Epidermal melanocyte (primary cell): ENCODE measurements around the gene SPEG.

ENCODE experiments used
- DNase-seq: peaks from one replicate; pipeline ENCODE4 v3.0.0; 2011; ENCODE audit warnings: low spot score; ENCODE audit not compliant: insufficient read length

The SPEG gene

GRCh38 chr2:219495531-219496122, 61.0 kb downstream of the SPEG start:
- peak; percentile 89 for DNase-seq

GRCh38 chr2:219496247-219496824, 61.7 kb downstream of the SPEG start:
- no peak for DNase-seq

- DNase-seq: no peak
Observed at GRCh38 chr2:219496825-219497494, 62.3 kb downstream of the SPEG start.

- peak; percentile 88 for DNase-seq
Observed at GRCh38 chr2:219497495-219498279, 63.0 kb downstream of the SPEG start.

GRCh38 chr2:219498280-219499057, 63.8 kb downstream of the SPEG start, which contains the start of gene GMPPA:
TSS of gene GMPPA (plus strand) at chr2:219498891. CDS start at chr2:219499976, 1,085 bp downstream.
- peak; percentile 99 for DNase-seq

GRCh38 chr2:219499058-219499307, 64.3 kb downstream of the SPEG start:
- no peak for DNase-seq

- DNase-seq: no peak
Observed at GRCh38 chr2:219499555-219499954, 64.9 kb downstream of the SPEG start.

- no peak for DNase-seq
Observed at GRCh38 chr2:219500135-219500534, 65.5 kb downstream of the SPEG start.

GRCh38 chr2:219501849-219502248, 67.2 kb downstream of the SPEG start:
- no peak for DNase-seq

- DNase-seq: no peak
Observed at GRCh38 chr2:219502618-219503017, 68.0 kb downstream of the SPEG start.

GRCh38 chr2:219505585-219505984, 70.9 kb downstream of the SPEG start:
- no peak for DNase-seq

GRCh38 chr2:219506153-219506801, 71.6 kb downstream of the SPEG start:
- no peak for DNase-seq

- no peak for DNase-seq
Observed at GRCh38 chr2:219506802-219507526, 72.3 kb downstream of the SPEG start.

GRCh38 chr2:219507581-219508443, 73.2 kb downstream of the SPEG start:
- DNase-seq: no peak

GRCh38 chr2:219508444-219508734, 73.7 kb downstream of the SPEG start:
- no peak for DNase-seq

GRCh38 chr2:219508971-219509779, 74.5 kb downstream of the SPEG start:
- DNase-seq: no peak

GRCh38 chr2:219509780-219510511, 75.3 kb downstream of the SPEG start:
- DNase-seq: peak; percentile 64

GRCh38 chr2:219510512-219511135, 76.0 kb downstream of the SPEG start:
- DNase-seq: no peak
